22Rv1 (cell line): ENCODE data around the gene STK39.

ENCODE experiments used
- ZFX ChIP-seq: fragments of 450-650 bp; IDR thresholded peaks from 2 replicates; pipeline ENCODE4 v1.6.1; 2017; ENCODE audit warnings: antibody characterized with exemption, borderline replicate concordance
- TF ChIP-seq, protein P1 (sequence below): fragments of 450-650 bp; IDR thresholded peaks from 2 replicates; pipeline ENCODE4 v1.5.1; 2017; ENCODE audit warnings: mild to moderate bottlenecking

- TF ChIP-seq, protein P1, sequence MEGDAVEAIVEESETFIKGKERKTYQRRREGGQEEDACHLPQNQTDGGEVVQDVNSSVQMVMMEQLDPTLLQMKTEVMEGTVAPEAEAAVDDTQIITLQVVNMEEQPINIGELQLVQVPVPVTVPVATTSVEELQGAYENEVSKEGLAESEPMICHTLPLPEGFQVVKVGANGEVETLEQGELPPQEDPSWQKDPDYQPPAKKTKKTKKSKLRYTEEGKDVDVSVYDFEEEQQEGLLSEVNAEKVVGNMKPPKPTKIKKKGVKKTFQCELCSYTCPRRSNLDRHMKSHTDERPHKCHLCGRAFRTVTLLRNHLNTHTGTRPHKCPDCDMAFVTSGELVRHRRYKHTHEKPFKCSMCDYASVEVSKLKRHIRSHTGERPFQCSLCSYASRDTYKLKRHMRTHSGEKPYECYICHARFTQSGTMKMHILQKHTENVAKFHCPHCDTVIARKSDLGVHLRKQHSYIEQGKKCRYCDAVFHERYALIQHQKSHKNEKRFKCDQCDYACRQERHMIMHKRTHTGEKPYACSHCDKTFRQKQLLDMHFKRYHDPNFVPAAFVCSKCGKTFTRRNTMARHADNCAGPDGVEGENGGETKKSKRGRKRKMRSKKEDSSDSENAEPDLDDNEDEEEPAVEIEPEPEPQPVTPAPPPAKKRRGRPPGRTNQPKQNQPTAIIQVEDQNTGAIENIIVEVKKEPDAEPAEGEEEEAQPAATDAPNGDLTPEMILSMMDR, result no peak
- TF ChIP-seq ZFX, result no peak
These were observed 322.8 kb downstream of the STK39 start for GRCh38 chr2:167924556-167924955.
